A673 (cell line): ENCODE data around the gene SFRP5. TPM values are rescaled to one million over a fixed set of nuclear protein-coding genes. Genes with fewer than 3 reads are reported as not detected.

Source experiments
- BruUV-seq: library from RNA; stranded (reverse); fragments of 400-500 nt; replicated peaks from 2 replicates; lab custom pipeline; 2021; lab: Mats Ljungman, UMichigan
- CTCF ChIA-PET: fragments of 300-600 bp; sonication (Branson Sonifier 250); formaldehyde crosslinking; loops from one replicate; lab custom pipeline; 2022; ENCODE audit warnings: antibody characterized with exemption; lab: Charles Lee
- POLR2A ChIA-PET: fragments of 300-600 bp; sonication (Branson Sonifier 250); formaldehyde crosslinking; loops from one replicate; lab custom pipeline; 2022; ENCODE audit warnings: antibody characterized with exemption; ENCODE audit not compliant: low non-redundant PET; lab: Charles Lee
- DNase-seq: peaks from one replicate; pipeline ENCODE4 v3.0.0-alpha.2; 2015; ENCODE audit warnings: low spot score
- H3K27ac ChIP-seq: fragments of 200-600 bp; sonication (generic); 2 replicates; pipeline ENCODE4 v1.5.1; 2016; ENCODE audit warnings: mixed run types, low read depth, mild to moderate bottlenecking, mixed read lengths, antibody characterized with exemption, low read length; ENCODE audit not compliant: poor library complexity, severe bottlenecking
- H3K27me3 ChIP-seq: fragments of 200-600 bp; sonication (generic); replicated peaks from 2 replicates; pipeline ENCODE4 v1.6.1; 2017; ENCODE audit warnings: mixed run types, low read depth, mild to moderate bottlenecking, mixed read lengths, antibody characterized with exemption, low read length; ENCODE audit not compliant: insufficient read depth, poor library complexity
- H3K36me3 ChIP-seq: fragments of 200-600 bp; sonication (generic); 2 replicates; pipeline ENCODE4 v1.6.1; 2016; ENCODE audit warnings: mixed run types, mild to moderate bottlenecking, mixed read lengths, antibody characterized with exemption, low read length; ENCODE audit not compliant: insufficient read depth, poor library complexity, severe bottlenecking
- H3K4me1 ChIP-seq: fragments of 200-600 bp; sonication (generic); 2 replicates; pipeline ENCODE4 v1.6.1; 2017; ENCODE audit warnings: mixed run types, mild to moderate bottlenecking, mixed read lengths, antibody characterized with exemption, low read length; ENCODE audit not compliant: insufficient read depth, poor library complexity, severe bottlenecking
- H3K4me3 ChIP-seq: fragments of 200-600 bp; sonication (generic); 2 replicates; pipeline ENCODE4 v1.5.1; 2016; ENCODE audit warnings: low read depth, mixed run types, mild to moderate bottlenecking, mixed read lengths, low read length; ENCODE audit not compliant: poor library complexity, severe bottlenecking
- H3K9me3 ChIP-seq: fragments of 200-600 bp; sonication (generic); 2 replicates; pipeline ENCODE4 v1.6.1; 2016; ENCODE audit warnings: mixed run types, low read depth, mild to moderate bottlenecking, mixed read lengths, antibody characterized with exemption, low read length; ENCODE audit not compliant: poor library complexity, severe bottlenecking
- CTCF ChIP-seq: fragments of 300-800, 200-600 bp; sonication (generic); conservative IDR thresholded peaks from 2 replicates; pipeline ENCODE4 v1.5.1; 2017; ENCODE audit warnings: low read depth, mild to moderate bottlenecking, antibody characterized with exemption, low read length, moderate library complexity, mixed read lengths
- EZH2 ChIP-seq: fragments of 200-600 bp; sonication (generic); IDR thresholded peaks from 2 replicates; pipeline ENCODE4 v1.6.1; 2017; ENCODE audit warnings: borderline replicate concordance, low read depth, mild to moderate bottlenecking, mixed read lengths, antibody characterized with exemption, low read length; ENCODE audit not compliant: poor library complexity, severe bottlenecking
- intact Hi-C: fragments of 100-400 bp; cut with micrococcal nuclease; formaldehyde crosslinking; loops from one replicate; pipeline ENCODE4 v1.10.0; 2022; ENCODE audit not compliant: unreplicated experiment
- total RNA-seq: library from RNA; stranded (reverse); gene quantifications from 2 replicates; pipeline ENCODE4 v1.2.3, GENCODE V29; 2021

Gene SFRP5
- total RNA-seq, 1 experiment from 2014 or later, result not detected

- POLR2A ChIA-PET, result no interaction called here
- peaks cover 41% of the 10 kb centered on the region for H3K27me3 ChIP-seq
- no TSS peak for BruUV-seq
- H3K27ac ChIP-seq, result no peak overlapping the region
- H3K4me1 ChIP-seq, result peaks cover 2% of the 10 kb centered on the region
- CTCF ChIA-PET, result no interaction called here
- no peaks in the 10 kb centered on the region for H3K36me3 ChIP-seq
- no peaks in the 10 kb centered on the region for H3K9me3 ChIP-seq
- TF ChIP-seq CTCF (no peak), EZH2 (no peak)
- intact Hi-C loops, result no loop called here
- no peak overlapping the region for H3K4me3 ChIP-seq
- no peak for DNase-seq
Observed at GRCh38 chr10:97773096-97773495, 1.3 kb upstream of the SFRP5 start.

- peak; percentile 37 for DNase-seq
- BruUV-seq, result no TSS peak
- peak overlapping the region; percentile 27 for H3K4me3 ChIP-seq
- ChIA-PET POLR2A (no interaction called here), CTCF (interaction anchor here (0.5 to 1.0 kb wide), 2 partner anchors 20 to 327 kb away, joined by 3 to 8 read pairs; no protein-coding TSS in a partner anchor)
- TF ChIP-seq CTCF, result no peak
- peak; percentile 94 for TF ChIP-seq EZH2
- H3K36me3 ChIP-seq, result no peaks in the 10 kb centered on the region
- H3K27ac ChIP-seq, result no peak overlapping the region
- peaks cover 41% of the 10 kb centered on the region for H3K27me3 ChIP-seq
- no peaks in the 10 kb centered on the region for H3K9me3 ChIP-seq
- H3K4me1 ChIP-seq, result no peaks in the 10 kb centered on the region
- intact Hi-C loops, result no loop called here
Observed at GRCh38 chr10:97771055-97771891, 526 bp downstream of the SFRP5 start.

GRCh38 chr10:97770255-97770654 is 1.5 kb downstream of the SFRP5 start:
- intact Hi-C loops, result no loop called here
- DNase-seq, result no peak
- no peak overlapping the region for H3K4me3 ChIP-seq
- no peak overlapping the region for H3K27ac ChIP-seq
- ChIA-PET CTCF (no interaction called here), POLR2A (no interaction called here)
- BruUV-seq, result no TSS peak
- H3K9me3 ChIP-seq, result no peaks in the 10 kb centered on the region
- peaks cover 41% of the 10 kb centered on the region for H3K27me3 ChIP-seq
- TF ChIP-seq CTCF, result no peak
- TF ChIP-seq EZH2, result no peak
- no peaks in the 10 kb centered on the region for H3K4me1 ChIP-seq
- H3K36me3 ChIP-seq, result no peaks in the 10 kb centered on the region
